Astrocyte of the spinal cord (primary cell): ENCODE data around the gene GATD1.

ENCODE experiments used
- DNase-seq: peaks from one replicate; pipeline ENCODE4 v3.0.0; 2011; ENCODE audit warnings: low read depth, low spot score
- H3K4me3 ChIP-seq: 2 replicates; pipeline ENCODE4 v1.5.1; 2011; ENCODE audit warnings: low read depth, mild to moderate bottlenecking, low read length, moderate library complexity
- in situ Hi-C: cut with HindIII; loops from 2 replicates; pipeline ENCODE4 v1.10.0; 2017; ENCODE audit warnings: low sequenced_read_pairs
- TF ChIP-seq, protein P1 (sequence below): IDR thresholded peaks from 2 replicates; pipeline ENCODE4 v1.5.1; 2012; ENCODE audit warnings: low read depth, mild to moderate bottlenecking, low read length, inconsistent platforms

Gene GATD1

DNA sequence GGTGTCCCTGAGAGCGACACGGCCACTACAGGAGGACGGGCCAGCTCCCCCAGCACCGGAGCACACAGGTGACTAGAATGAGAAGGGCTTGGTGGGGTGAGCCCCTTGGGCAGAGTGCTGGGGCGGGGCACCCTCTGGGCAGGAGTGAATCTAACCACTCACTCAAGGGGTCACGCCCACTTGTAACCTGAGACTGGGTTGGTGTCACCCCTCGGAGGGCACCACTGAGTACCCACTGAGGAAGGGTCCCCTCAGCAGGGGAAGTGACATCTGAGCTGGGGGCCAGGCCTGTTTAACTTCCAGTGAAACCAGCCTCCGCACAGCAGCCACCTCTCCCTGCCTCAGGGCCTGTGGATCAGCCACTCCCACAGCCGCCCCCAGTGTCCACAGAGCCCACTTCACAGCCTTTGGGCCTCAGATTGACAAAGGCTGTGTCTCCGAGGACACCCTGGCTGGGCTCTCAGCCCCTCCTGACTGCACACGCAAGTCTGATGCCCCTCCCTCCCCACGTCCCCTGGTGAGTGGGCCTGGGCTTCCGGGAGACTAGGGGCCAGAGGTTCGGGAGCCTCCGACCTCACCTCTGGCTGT lies 5.6 kb downstream of the GATD1 start:
- TF ChIP-seq, protein P1, sequence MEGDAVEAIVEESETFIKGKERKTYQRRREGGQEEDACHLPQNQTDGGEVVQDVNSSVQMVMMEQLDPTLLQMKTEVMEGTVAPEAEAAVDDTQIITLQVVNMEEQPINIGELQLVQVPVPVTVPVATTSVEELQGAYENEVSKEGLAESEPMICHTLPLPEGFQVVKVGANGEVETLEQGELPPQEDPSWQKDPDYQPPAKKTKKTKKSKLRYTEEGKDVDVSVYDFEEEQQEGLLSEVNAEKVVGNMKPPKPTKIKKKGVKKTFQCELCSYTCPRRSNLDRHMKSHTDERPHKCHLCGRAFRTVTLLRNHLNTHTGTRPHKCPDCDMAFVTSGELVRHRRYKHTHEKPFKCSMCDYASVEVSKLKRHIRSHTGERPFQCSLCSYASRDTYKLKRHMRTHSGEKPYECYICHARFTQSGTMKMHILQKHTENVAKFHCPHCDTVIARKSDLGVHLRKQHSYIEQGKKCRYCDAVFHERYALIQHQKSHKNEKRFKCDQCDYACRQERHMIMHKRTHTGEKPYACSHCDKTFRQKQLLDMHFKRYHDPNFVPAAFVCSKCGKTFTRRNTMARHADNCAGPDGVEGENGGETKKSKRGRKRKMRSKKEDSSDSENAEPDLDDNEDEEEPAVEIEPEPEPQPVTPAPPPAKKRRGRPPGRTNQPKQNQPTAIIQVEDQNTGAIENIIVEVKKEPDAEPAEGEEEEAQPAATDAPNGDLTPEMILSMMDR = no peak
- H3K4me3 ChIP-seq = no peak overlapping the region
- DNase-seq = no peak
- in situ Hi-C loops = no loop called here

DNA sequence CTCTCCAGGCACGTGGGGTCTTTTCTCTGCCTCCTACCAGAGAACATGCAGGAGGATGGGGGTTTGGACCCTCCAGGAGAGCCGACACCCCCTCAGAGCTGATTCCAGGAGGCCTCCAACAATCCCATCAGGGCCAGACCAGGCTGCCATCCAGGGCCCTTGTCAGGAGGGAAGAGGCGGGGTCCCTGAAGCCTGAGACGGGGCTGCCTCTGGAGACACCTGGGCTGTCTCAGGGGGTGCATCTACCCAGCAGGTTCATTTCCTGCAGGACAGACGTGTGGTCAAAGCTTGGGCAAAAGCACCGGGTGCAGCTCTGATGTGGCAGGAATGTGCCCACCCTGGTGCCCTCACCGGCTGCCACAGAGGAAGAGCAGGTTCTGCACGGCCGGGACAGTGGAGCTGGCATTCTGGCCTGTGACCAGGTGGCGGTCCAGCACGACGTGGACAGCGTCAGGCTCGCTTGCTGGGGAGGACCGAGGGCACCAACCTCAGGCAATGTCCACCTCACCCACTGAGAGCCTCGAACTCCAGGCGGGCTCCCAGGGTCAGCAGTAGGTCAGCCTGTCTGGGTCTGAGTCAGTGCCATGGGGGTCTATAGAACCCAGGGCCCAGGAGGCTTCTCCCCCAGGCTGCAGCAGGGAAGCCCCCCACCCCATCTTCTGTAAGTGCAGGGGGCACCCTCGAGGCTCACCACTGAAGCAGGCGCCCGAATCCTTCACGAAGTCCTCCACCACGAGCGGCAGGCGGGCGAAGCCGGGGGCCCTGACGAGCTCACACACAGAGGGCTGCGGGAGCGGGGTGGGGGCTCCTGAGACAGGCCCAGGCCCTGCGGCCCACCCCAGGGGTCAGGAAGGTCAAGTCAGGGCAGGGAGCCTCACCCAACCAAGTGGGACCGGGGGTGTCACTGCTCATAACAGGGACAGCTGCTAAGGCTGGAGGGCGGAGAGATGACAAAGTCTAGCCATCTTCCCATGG lies 6.4 kb downstream of the GATD1 start:
- TF ChIP-seq, protein P1 = no peak
- no peak for DNase-seq
- H3K4me3 ChIP-seq = no peak overlapping the region
- in situ Hi-C loops = no loop called here

DNA sequence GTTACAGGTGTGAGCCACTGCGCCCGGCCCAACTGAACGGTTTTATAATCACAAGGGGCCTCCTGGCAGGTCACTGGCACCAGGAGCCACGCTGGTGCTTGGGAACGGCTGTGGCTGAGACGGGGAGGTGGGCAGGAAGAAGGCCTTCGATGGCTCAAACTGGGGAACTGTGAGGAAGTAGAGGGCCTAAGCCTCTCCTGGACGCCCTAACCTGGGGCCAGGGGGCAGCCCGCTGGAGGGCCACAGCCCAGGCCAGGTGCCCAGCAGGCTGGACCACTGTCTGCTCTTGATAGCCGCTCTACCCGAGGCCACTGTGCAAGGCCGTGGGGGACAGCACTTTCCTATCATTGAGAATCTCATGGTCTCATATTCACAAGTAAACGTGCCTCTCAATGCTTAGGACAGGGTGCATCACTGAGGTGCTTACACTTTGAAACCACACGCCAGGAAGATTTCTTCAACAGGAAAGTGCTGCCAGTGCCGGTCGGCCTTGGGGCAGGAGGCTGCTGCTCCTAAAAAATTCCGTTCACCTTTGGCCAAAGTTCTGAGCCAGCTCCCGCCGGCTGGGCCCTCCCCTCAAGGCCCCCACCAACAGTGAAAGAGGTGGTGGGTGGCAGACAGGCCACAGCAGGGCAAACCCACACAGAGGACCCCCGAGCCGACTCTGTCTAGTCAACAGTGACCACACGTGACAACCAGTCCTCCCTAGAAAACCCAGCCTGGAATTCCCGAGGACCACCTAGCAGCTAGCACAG lies 7.2 kb downstream of the GATD1 start:
- no peak overlapping the region for H3K4me3 ChIP-seq
- TF ChIP-seq, protein P1 = no peak
- no peak for DNase-seq
- in situ Hi-C loops = no loop called here

DNA sequence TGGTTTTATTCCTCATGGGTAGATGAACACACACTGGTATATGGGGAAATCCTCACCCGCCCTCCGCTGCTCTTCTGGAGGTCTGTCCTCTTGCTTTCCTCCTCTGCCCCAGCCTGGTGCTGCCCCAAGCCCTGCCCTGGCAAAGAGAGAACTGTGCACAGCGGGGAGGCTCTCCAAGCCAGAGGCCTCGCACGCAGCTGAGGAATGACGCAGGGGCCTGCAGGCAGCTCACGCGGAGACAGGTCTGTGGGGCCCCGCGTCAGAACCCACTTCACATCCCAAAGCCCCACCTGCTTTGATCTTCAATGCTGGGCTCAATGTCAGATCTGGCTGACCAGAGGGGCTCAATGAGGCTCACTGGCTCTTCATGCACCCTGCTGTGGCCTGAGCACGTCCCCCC lies 10.0 kb downstream of the GATD1 start:
- in situ Hi-C loops = no loop called here
- no peak overlapping the region for H3K4me3 ChIP-seq
- no peak for DNase-seq
- TF ChIP-seq, protein P1 = no peak

GRCh38 chr11:766936-767210 lies 10.4 kb downstream of the GATD1 start:
- in situ Hi-C loops = no loop called here
- H3K4me3 ChIP-seq = no peak overlapping the region
- DNase-seq = no peak
- TF ChIP-seq, protein P1 = no peak

DNA sequence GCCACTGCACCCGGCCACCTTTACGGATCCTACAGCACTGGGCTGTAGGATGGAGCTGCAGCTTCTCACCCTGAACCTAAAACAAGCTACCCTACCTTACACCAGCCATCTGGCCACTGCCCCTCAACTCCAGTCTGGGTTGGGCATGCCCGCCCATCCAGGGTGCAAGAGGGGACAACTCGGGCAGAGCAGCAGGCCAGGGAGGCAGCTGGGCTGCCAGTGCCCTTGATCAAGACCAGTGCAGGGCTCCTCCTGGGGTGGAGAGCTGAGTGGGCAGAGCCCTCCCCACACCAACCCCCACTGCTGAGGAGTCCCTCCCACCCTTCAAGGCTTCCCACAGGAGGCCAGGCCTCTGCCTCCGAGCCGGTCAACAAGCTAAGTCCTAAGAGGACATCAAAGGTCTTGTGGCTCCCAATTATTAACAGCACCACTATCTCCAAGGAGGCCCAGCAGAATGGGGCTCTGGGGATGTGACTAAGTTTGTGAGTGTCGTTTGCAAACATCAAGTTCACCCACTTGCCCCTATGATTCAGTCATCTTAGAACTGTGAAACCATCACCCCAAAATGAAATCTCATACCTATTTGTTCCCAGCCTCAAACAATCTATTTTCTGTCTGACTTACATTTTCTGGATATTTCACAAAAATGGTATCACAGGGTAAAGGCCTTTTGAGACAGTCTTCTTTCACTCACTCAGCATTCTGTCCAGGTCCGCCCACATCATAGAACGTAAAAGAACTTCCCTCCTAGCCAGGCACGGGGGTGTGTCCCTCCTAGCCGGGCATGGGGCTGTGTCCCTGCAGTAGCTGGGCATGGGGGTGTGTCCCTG lies 11.0 kb downstream of the GATD1 start:
- TF ChIP-seq, protein P1 = no peak
- H3K4me3 ChIP-seq = no peak overlapping the region
- no peak for DNase-seq
- in situ Hi-C loops = no loop called here
